Activated CD4-positive, alpha-beta T cell treated with anti-CD3 and anti-CD28 coated beads for 1 hour (primary cell): ENCODE measurements around the gene KRTAP20-3.

ENCODE experiments used
- DNase-seq: peaks from one replicate; pipeline ENCODE4 v3.0.0-alpha.2; 2020

KRTAP20-3 gene

GRCh38 chr21:30689822-30690221 is 47.2 kb downstream of the KRTAP20-3 start:
- no peak for DNase-seq
